SH-SY5Y (cell line): ENCODE measurements around the gene RABL6.

ENCODE experiments used
- GATA2 ChIP-seq: IDR thresholded peaks from 2 replicates; pipeline ENCODE4 v1.6.1; 2011; ENCODE audit warnings: mild to moderate bottlenecking, low read depth, low read length
- GATA3 ChIP-seq: IDR thresholded peaks from 2 replicates; pipeline ENCODE4 v1.6.1; 2011; ENCODE audit warnings: low read depth, mild to moderate bottlenecking, low read length, moderate library complexity

GRCh38 chr9:136823136-136824046 lies 15.6 kb downstream of the RABL6 start:
- TF ChIP-seq GATA2 (no peak), GATA3 (no peak)
